IMR-90 (cell line): Measurements from ENCODE around the gene FRMD1.

Source experiments
- BHLHE40 ChIP-seq: fragments of 150-350 bp; IDR thresholded peaks from 2 replicates; pipeline ENCODE4 v1.6.1; 2016; ENCODE audit warnings: mild to moderate bottlenecking, low read depth, low read length
- ELK1 ChIP-seq: fragments of 150-350 bp; IDR thresholded peaks from 2 replicates; pipeline ENCODE4 v1.6.1; 2016; ENCODE audit warnings: low read depth, mild to moderate bottlenecking, low read length, moderate library complexity, borderline replicate concordance
- FOS ChIP-seq: fragments of 150-350 bp; IDR thresholded peaks from 2 replicates; pipeline ENCODE4 v1.6.1; 2016; ENCODE audit warnings: low read depth, low read length
- MAFK ChIP-seq: IDR thresholded peaks from 2 replicates; pipeline ENCODE4 v1.6.1; 2012; ENCODE audit warnings: low read depth, low read length, improper control_type of control experiment
- POLR2A ChIP-seq: IDR thresholded peaks from 2 replicates; pipeline ENCODE4 v1.6.1; 2012; ENCODE audit warnings: mild to moderate bottlenecking, low read depth, low read length
- RAD21 ChIP-seq: IDR thresholded peaks from 2 replicates; pipeline ENCODE4 v1.6.1; 2012; ENCODE audit warnings: low read length, improper control_type of control experiment
- RCOR1 ChIP-seq: IDR thresholded peaks from 2 replicates; pipeline ENCODE4 v1.6.1; 2012; ENCODE audit warnings: mild to moderate bottlenecking, low read length, improper control_type of control experiment; ENCODE audit not compliant: insufficient replicate concordance
- RFX5 ChIP-seq: IDR thresholded peaks from 2 replicates; pipeline ENCODE4 v1.8.0; 2012; ENCODE audit warnings: low read depth, mild to moderate bottlenecking, low read length, moderate library complexity
- TF ChIP-seq, protein P1 (sequence below): conservative IDR thresholded peaks from 2 replicates; pipeline ENCODE4 v1.5.1; 2012; ENCODE audit warnings: mild to moderate bottlenecking, low read depth, low read length, improper control_type of control experiment

DNA sequence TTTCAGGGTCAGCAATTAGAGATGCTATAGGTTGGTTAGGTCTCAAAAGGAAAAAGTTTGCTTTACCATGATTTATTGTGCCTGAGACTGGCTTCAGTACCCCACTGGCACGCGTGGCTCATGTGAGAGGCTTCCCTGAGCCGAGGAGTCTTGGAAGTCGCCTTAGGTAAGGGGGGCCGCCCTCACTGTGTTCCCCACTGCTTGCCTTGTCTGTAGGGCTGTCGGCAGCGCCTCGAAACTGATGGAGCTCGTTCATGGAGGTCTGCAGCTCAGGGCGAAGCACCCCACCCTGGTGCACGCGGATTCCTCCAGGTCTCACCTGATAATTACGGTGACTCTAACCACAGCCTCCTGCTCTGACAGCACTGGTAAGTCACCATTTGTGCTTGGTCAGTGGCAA lies 39.2 kb downstream of the FRMD1 start:
- TF ChIP-seq, protein P1, sequence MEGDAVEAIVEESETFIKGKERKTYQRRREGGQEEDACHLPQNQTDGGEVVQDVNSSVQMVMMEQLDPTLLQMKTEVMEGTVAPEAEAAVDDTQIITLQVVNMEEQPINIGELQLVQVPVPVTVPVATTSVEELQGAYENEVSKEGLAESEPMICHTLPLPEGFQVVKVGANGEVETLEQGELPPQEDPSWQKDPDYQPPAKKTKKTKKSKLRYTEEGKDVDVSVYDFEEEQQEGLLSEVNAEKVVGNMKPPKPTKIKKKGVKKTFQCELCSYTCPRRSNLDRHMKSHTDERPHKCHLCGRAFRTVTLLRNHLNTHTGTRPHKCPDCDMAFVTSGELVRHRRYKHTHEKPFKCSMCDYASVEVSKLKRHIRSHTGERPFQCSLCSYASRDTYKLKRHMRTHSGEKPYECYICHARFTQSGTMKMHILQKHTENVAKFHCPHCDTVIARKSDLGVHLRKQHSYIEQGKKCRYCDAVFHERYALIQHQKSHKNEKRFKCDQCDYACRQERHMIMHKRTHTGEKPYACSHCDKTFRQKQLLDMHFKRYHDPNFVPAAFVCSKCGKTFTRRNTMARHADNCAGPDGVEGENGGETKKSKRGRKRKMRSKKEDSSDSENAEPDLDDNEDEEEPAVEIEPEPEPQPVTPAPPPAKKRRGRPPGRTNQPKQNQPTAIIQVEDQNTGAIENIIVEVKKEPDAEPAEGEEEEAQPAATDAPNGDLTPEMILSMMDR, result no peak
- TF ChIP-seq RFX5, result no peak
- no peak for TF ChIP-seq POLR2A
- no peak for TF ChIP-seq FOS
- TF ChIP-seq RCOR1, result no peak
- no peak for TF ChIP-seq MAFK
- TF ChIP-seq BHLHE40, result no peak
- TF ChIP-seq RAD21, result no peak
- no peak for TF ChIP-seq ELK1
